Fibroblast of lung (primary cell): Measurements from ENCODE around the gene SFT2D1.

Experiments
- EZH2 ChIP-seq: IDR thresholded peaks from 2 replicates; pipeline ENCODE4 v1.5.1; 2012; ENCODE audit warnings: low read length, control low read depth, mild to moderate bottlenecking; ENCODE audit errors: missing control alignments
- TF ChIP-seq, protein P1 (sequence below), 2 donors: IDR thresholded peaks in 1 of 2; conservative IDR thresholded peaks in 1 of 2; 1 replicate in 1 of 2; 2 replicates in 1 of 2; pipeline ENCODE4 v1.5.1; 2011 to 2012; ENCODE audit warnings: low read length in 2 of 2, control low read depth in 1 of 2, inconsistent platforms in 1 of 2, low read depth in 1 of 2, mild to moderate bottlenecking in 1 of 2

DNA sequence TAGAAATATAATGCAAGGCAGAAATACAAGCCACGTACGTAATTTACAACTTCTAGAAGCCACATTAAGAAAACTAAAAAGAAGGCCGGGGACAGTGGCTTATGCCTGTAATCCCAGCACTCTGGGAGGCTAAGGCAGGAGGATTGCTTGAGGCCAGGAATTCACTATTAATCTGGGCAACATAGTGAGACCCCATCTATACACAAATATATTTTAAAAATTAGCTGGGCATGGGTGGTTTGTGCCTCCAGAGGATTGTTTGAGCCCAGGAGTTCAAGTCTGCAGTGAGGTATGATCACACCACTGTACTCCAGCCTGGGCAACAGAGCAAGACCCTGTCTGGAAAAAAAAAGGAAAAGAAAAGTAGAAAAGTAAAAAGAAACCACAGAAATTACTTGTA is 28.1 kb upstream of the SFT2D1 start:
- no peak for TF ChIP-seq EZH2
- TF ChIP-seq, protein P1, sequence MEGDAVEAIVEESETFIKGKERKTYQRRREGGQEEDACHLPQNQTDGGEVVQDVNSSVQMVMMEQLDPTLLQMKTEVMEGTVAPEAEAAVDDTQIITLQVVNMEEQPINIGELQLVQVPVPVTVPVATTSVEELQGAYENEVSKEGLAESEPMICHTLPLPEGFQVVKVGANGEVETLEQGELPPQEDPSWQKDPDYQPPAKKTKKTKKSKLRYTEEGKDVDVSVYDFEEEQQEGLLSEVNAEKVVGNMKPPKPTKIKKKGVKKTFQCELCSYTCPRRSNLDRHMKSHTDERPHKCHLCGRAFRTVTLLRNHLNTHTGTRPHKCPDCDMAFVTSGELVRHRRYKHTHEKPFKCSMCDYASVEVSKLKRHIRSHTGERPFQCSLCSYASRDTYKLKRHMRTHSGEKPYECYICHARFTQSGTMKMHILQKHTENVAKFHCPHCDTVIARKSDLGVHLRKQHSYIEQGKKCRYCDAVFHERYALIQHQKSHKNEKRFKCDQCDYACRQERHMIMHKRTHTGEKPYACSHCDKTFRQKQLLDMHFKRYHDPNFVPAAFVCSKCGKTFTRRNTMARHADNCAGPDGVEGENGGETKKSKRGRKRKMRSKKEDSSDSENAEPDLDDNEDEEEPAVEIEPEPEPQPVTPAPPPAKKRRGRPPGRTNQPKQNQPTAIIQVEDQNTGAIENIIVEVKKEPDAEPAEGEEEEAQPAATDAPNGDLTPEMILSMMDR (conservative IDR thresholded peaks at IDR 0.05 in 1 of 2, IDR thresholded peaks at IDR 0.05 in 1 of 2; ENCODE audit: low read depth in 1 of 2, low read length in 2 of 2): no peak
